PC-9 (cell line): ENCODE measurements around the gene ACTL8. TPM values are rescaled to one million over a fixed set of nuclear protein-coding genes. Genes with fewer than 3 reads are reported as not detected.

ENCODE experiments used
- BruUV-seq: library from RNA; stranded (reverse); fragments of 400-500 nt; replicated peaks from 2 replicates; lab custom pipeline; 2021; lab: Mats Ljungman, UMichigan
- CTCF ChIA-PET: fragments of 300-600 bp; sonication (Branson Sonifier 250); formaldehyde crosslinking; loops from one replicate; lab custom pipeline; 2022; ENCODE audit warnings: antibody characterized with exemption; lab: Charles Lee
- POLR2A ChIA-PET: fragments of 300-600 bp; sonication (Branson Sonifier 250); formaldehyde crosslinking; loops from one replicate; lab custom pipeline; 2022; ENCODE audit warnings: antibody characterized with exemption; ENCODE audit not compliant: unreplicated experiment; lab: Charles Lee
- DNase-seq, 2 experiments: peaks; one replicate each; pipeline versions ENCODE4 v3.0.0 to v3.0.0-alpha.2; 2015 to 2022; ENCODE audit warnings: mixed read lengths in 1 of 2
- H2AFZ ChIP-seq: fragments of 200-600 bp; sonication (generic); 2 replicates; pipeline ENCODE4 v1.8.1; 2017; ENCODE audit warnings: antibody characterized with exemption
- H3F3A ChIP-seq: fragments of 200-600 bp; sonication (generic); 2 replicates; pipeline ENCODE4 v1.8.1; 2017; ENCODE audit warnings: antibody characterized with exemption, mild to moderate bottlenecking, low read depth; ENCODE audit not compliant: insufficient read depth
- H3K27ac ChIP-seq: fragments of 200-600 bp; sonication (generic); 2 replicates; pipeline ENCODE4 v1.6.1; 2016; ENCODE audit warnings: mixed run types
- H3K27me3 ChIP-seq: fragments of 200-600 bp; sonication (generic); 2 replicates; pipeline ENCODE4 v1.6.1; 2016; ENCODE audit warnings: low read depth, mixed run types; ENCODE audit not compliant: insufficient read depth
- H3K36me3 ChIP-seq: fragments of 200-600 bp; sonication (generic); 2 replicates; pipeline ENCODE4 v1.6.1; 2016; ENCODE audit warnings: low read depth, mixed run types
- H3K4me1 ChIP-seq: fragments of 200-600 bp; sonication (generic); replicated peaks from 2 replicates; pipeline ENCODE4 v1.6.1; 2016; ENCODE audit warnings: mixed run types; ENCODE audit not compliant: insufficient read depth
- H3K4me2 ChIP-seq: fragments of 200-600 bp; sonication (generic); 2 replicates; pipeline ENCODE4 v1.6.1; 2017; ENCODE audit warnings: mixed run types
- H3K4me3 ChIP-seq: fragments of 200-600 bp; sonication (generic); 2 replicates; pipeline ENCODE4 v1.6.1; 2016; ENCODE audit warnings: mixed run types
- H3K79me2 ChIP-seq: fragments of 200-600 bp; sonication (generic); 2 replicates; pipeline ENCODE4 v1.6.1; 2017; ENCODE audit warnings: low read depth, mixed run types
- H3K9me2 ChIP-seq: fragments of 200-600 bp; sonication (generic); 2 replicates; pipeline ENCODE4 v1.8.1; 2017; ENCODE audit warnings: mild to moderate bottlenecking; ENCODE audit not compliant: insufficient read depth
- H3K9me3 ChIP-seq: fragments of 200-600 bp; sonication (generic); 2 replicates; pipeline ENCODE4 v1.8.1; 2016; ENCODE audit warnings: low read depth; ENCODE audit not compliant: insufficient read depth
- H4K20me1 ChIP-seq: fragments of 200-600 bp; sonication (generic); 2 replicates; pipeline ENCODE4 v1.8.1; 2017; ENCODE audit not compliant: insufficient read depth
- CTCF ChIP-seq: fragments of 200-600 bp; sonication (generic); conservative IDR thresholded peaks from 2 replicates; pipeline ENCODE4 v1.6.1; 2017; ENCODE audit warnings: mixed run types, antibody characterized with exemption, mild to moderate bottlenecking, moderate library complexity
- EZH2 ChIP-seq: fragments of 200-600 bp; sonication (generic); IDR thresholded peaks from 2 replicates; pipeline ENCODE4 v1.8.0; 2017; ENCODE audit warnings: antibody characterized with exemption, low read depth
- intact Hi-C: fragments of 100-400 bp; cut with micrococcal nuclease; formaldehyde crosslinking; loops from one replicate; pipeline ENCODE4 v1.10.0; 2022; ENCODE audit not compliant: unreplicated experiment
- total RNA-seq: library from RNA; stranded (reverse); gene quantifications from 2 replicates; pipeline ENCODE4 v1.2.3, GENCODE V29; 2021

The ACTL8 gene
- total RNA-seq, 1 experiment from 2014 or later, result 0.68 TPM

- H3K9me3 ChIP-seq, result no peaks in the 10 kb centered on the region
- H3K27me3 ChIP-seq, result no peaks in the 10 kb centered on the region
- 0 out of 2 replicates have a peak overlapping the region, but pooled peaks have one; percentile 30 for H3K27ac ChIP-seq
- no peak overlapping the region for H2AFZ ChIP-seq
- intact Hi-C loops, result no loop called here
- no peaks in the 10 kb centered on the region; the same call in 1 of the 2 replicates for H3F3A ChIP-seq
- H3K4me1 ChIP-seq, result peaks cover 7% of the 10 kb centered on the region
- H4K20me1 ChIP-seq, result no peaks in the 10 kb centered on the region
- no TSS peak for BruUV-seq
- no peaks in the 10 kb centered on the region for H3K36me3 ChIP-seq
- ChIA-PET POLR2A (no interaction called here), CTCF (no interaction called here)
- TF ChIP-seq CTCF (no peak), EZH2 (no peak)
- peak overlapping the region; percentile 65 for H3K4me2 ChIP-seq
- H3K4me3 ChIP-seq, result no peak overlapping the region
- no peaks in the 10 kb centered on the region for H3K79me2 ChIP-seq
- no peaks in the 10 kb centered on the region for H3K9me2 ChIP-seq
- DNase-seq, result peak; percentile 16 to 48
Observed at GRCh38 chr1:17865912-17866739, 111.0 kb downstream of the ACTL8 start.

GRCh38 chr1:17866740-17867029 lies 111.6 kb downstream of the ACTL8 start:
- no peak for DNase-seq
- Histone ChIP-seq H3K27ac (no peak overlapping the region), H3K4me3 (no peak overlapping the region), H3K36me3 (no peaks in the 10 kb centered on the region), H3K4me1 (peaks cover 7% of the 10 kb centered on the region), H3F3A (no peaks in the 10 kb centered on the region; the same call in 1 of the 2 replicates), H2AFZ (no peak overlapping the region), H4K20me1 (no peaks in the 10 kb centered on the region), H3K27me3 (no peaks in the 10 kb centered on the region), H3K79me2 (no peaks in the 10 kb centered on the region), H3K9me3 (no peaks in the 10 kb centered on the region), H3K4me2 (peak overlapping the region; percentile 65; the same call in 1 of the 2 replicates), H3K9me2 (no peaks in the 10 kb centered on the region)
- TF ChIP-seq EZH2 (no peak), CTCF (no peak)
- ChIA-PET CTCF (no interaction called here), POLR2A (no interaction called here)
- intact Hi-C loops, result no loop called here
- no TSS peak for BruUV-seq

GRCh38 chr1:17867470-17867869 lies 112.3 kb downstream of the ACTL8 start:
- CTCF ChIA-PET, result no interaction called here
- no TSS peak for BruUV-seq
- no peaks in the 10 kb centered on the region for H3K79me2 ChIP-seq
- DNase-seq, result no peak
- H3K27me3 ChIP-seq, result no peaks in the 10 kb centered on the region
- no peaks in the 10 kb centered on the region for H3K36me3 ChIP-seq
- H3F3A ChIP-seq, result no peaks in the 10 kb centered on the region; the same call in 1 of the 2 replicates
- POLR2A ChIA-PET, result no interaction called here
- H3K4me3 ChIP-seq, result no peak overlapping the region
- H3K9me2 ChIP-seq, result no peaks in the 10 kb centered on the region
- intact Hi-C loops, result no loop called here
- H4K20me1 ChIP-seq, result no peaks in the 10 kb centered on the region
- H3K9me3 ChIP-seq, result no peaks in the 10 kb centered on the region
- H3K27ac ChIP-seq, result no peak overlapping the region
- no peak overlapping the region for H2AFZ ChIP-seq
- TF ChIP-seq EZH2 (no peak), CTCF (no peak)
- peaks cover 7% of the 10 kb centered on the region for H3K4me1 ChIP-seq
- H3K4me2 ChIP-seq, result no peak overlapping the region
